K562 (cell line): Measurements from ENCODE around the gene SOWAHC. TPM values are rescaled to one million over a fixed set of nuclear protein-coding genes. Genes with fewer than 3 reads are reported as not detected.

ENCODE experiments used
- HNRNPUL1 ChIP-seq: fragments of 200-400 bp; formaldehyde crosslinking; IDR thresholded peaks from 2 replicates; pipeline ENCODE4 v1.6.1; 2017; ENCODE audit warnings: low read length
- KLF16 ChIP-seq: IDR thresholded peaks from 2 replicates; pipeline ENCODE4 v1.6.1; 2016; ENCODE audit warnings: antibody characterized with exemption
- MTF1 ChIP-seq: fragments of 250-450 bp; sonication (Bioruptor Pico); IDR thresholded peaks from 2 replicates; pipeline ENCODE4 v1.9.0; 2021; ENCODE audit warnings: moderate library complexity, mild to moderate bottlenecking, inconsistent platforms, borderline replicate concordance
- PATZ1 ChIP-seq: fragments of 250-450 bp; sonication (Bioruptor Pico); IDR thresholded peaks from 2 replicates; pipeline ENCODE4 v1.5.0; 2020; ENCODE audit warnings: mild to moderate bottlenecking, borderline replicate concordance
- RHOXF2B ChIP-seq: fragments of 250-450 bp; sonication (Bioruptor Pico); conservative IDR thresholded peaks from 2 replicates; pipeline ENCODE4 v1.5.1; 2021
- ZBTB40 ChIP-seq, 2 experiments: fragments of 450-650 bp in 1 of 2; sonication (generic) in 1 of 2; formaldehyde crosslinking in 1 of 2; IDR thresholded peaks; 2 replicates each; pipeline versions ENCODE4 v1.7.1 to v1.9.0; 2016 to 2022; ENCODE audit warnings: inconsistent platforms in 1 of 2, mild to moderate bottlenecking in 1 of 2, missing genetic modification reagents in 1 of 2
- ZNF217 ChIP-seq: sonication (generic); formaldehyde crosslinking; IDR thresholded peaks from 2 replicates; pipeline ENCODE4 v1.8.0; 2022; ENCODE audit warnings: mild to moderate bottlenecking, missing genetic modification reagents
- polyA plus RNA-seq, 8 experiments: library from polyadenylated mRNA; depleted of rRNA in 4 of 8; stranded (reverse) in 5 of 8; unstranded in 3 of 8; fragments of >200 nt; fragmentation: Nextera tagmentation in 2 of 8; fragmentation: Illumina TruSeq in 1 of 8; extraction: Ambion mirVana in 2 of 8; extraction: Trizol in 1 of 8; gene quantifications; 2 replicates each; pipeline versions ENCODE4 v1.2.1 to v1.2.3, GENCODE V29; 2011 to 2014; ENCODE audit warnings: inconsistent platforms in 1 of 8, missing spikeins in 1 of 8
- total RNA-seq, 7 experiments: library from RNA; depleted of rRNA in 6 of 7; stranded (reverse); fragments of >200 nt in 6 of 7; fragmentation: Illumina TruSeq in 2 of 7; extraction: Trizol in 2 of 7; gene quantifications; 2 replicates each; pipeline versions ENCODE4 v1.2.1 to v1.2.3, GENCODE V29; 2011 to 2021; ENCODE audit warnings: low replicate concordance in 1 of 7

Gene SOWAHC
- total and polyA plus RNA-seq, 9 of the 15 experiments (the other 6 are each of a cell fraction or from before 2014, with no cell fraction given): 0.04 TPM; not detected in 8

- TF ChIP-seq PATZ1 (CRISPR knock-in tag) (no peak), HNRNPUL1 (no peak), KLF16 (no peak), ZNF217 (CRISPR knock-in tag) (no peak), ZBTB40 (IDR thresholded peaks at IDR 0.05) (no peak), ZBTB40 (CRISPR knock-in tag; IDR thresholded peaks at IDR 0.05) (no peak), MTF1 (CRISPR knock-in tag) (no peak), RHOXF2B (CRISPR knock-in tag) (no peak)
These were observed 48.7 kb downstream of the SOWAHC start (continued) for GRCh38 chr2:109662889-109663288.
